HepG2 (cell line): ENCODE data around the gene FKBP10. TPM values are rescaled to one million over a fixed set of nuclear protein-coding genes. Genes with fewer than 3 reads are reported as not detected.
A peak's percentile ranks its signal among the peaks of the same experiment; 100 is the strongest.

Experiments used
- ATF7-NPFF ChIP-seq: sonication (generic); formaldehyde crosslinking; IDR thresholded peaks from 2 replicates; pipeline ENCODE4 v1.8.1; 2023; ENCODE audit warnings: mild to moderate bottlenecking, low read depth, missing genetic modification reagents, moderate library complexity
- CBX5 ChIP-seq: sonication (generic); formaldehyde crosslinking; IDR thresholded peaks from 2 replicates; pipeline ENCODE4 v1.4.0; 2020; ENCODE audit warnings: missing genetic modification reagents, borderline replicate concordance
- EEA1 ChIP-seq: sonication (generic); formaldehyde crosslinking; IDR thresholded peaks from 2 replicates; pipeline ENCODE4 v1.5.1; 2020; ENCODE audit warnings: mild to moderate bottlenecking, missing genetic modification reagents, borderline replicate concordance
- GZF1 ChIP-seq: sonication (generic); formaldehyde crosslinking; IDR thresholded peaks from 2 replicates; pipeline ENCODE4 v1.5.1; 2020; ENCODE audit warnings: mild to moderate bottlenecking, missing genetic modification reagents
- NFE2L1 ChIP-seq: sonication (generic); formaldehyde crosslinking; IDR thresholded peaks from 2 replicates; pipeline ENCODE4 v1.4.0; 2020; ENCODE audit warnings: missing genetic modification reagents, mild to moderate bottlenecking, borderline replicate concordance
- NFIC ChIP-seq: IDR thresholded peaks from 2 replicates; pipeline ENCODE4 v1.6.1; 2012; ENCODE audit warnings: mild to moderate bottlenecking, low read length, inconsistent platforms
- RFXANK ChIP-seq: IDR thresholded peaks from 2 replicates; pipeline ENCODE4 v1.6.1; 2016
- SMC3 ChIP-seq: IDR thresholded peaks from 2 replicates; pipeline ENCODE4 v1.6.1; 2011; ENCODE audit warnings: low read length, improper control_type of control experiment
- TFE3 ChIP-seq: IDR thresholded peaks from 2 replicates; pipeline ENCODE4 v1.6.1; 2016
- YEATS4 ChIP-seq: sonication (generic); formaldehyde crosslinking; IDR thresholded peaks from 2 replicates; pipeline ENCODE4 v1.4.0; 2020; ENCODE audit warnings: missing genetic modification reagents, borderline replicate concordance
- ZBTB14 ChIP-seq: sonication (generic); formaldehyde crosslinking; IDR thresholded peaks from 2 replicates; pipeline ENCODE4 v1.4.0; 2020; ENCODE audit warnings: missing genetic modification reagents
- ZBTB20 ChIP-seq: sonication (generic); formaldehyde crosslinking; IDR thresholded peaks from 2 replicates; pipeline ENCODE4 v1.8.1; 2023; ENCODE audit warnings: missing genetic modification reagents, low read depth, mild to moderate bottlenecking, borderline replicate concordance
- ZMYM4 ChIP-seq: sonication (generic); formaldehyde crosslinking; IDR thresholded peaks from 2 replicates; pipeline ENCODE4 v1.8.1; 2023; ENCODE audit warnings: mild to moderate bottlenecking, missing genetic modification reagents
- ZNF230 ChIP-seq: sonication (generic); formaldehyde crosslinking; IDR thresholded peaks from 2 replicates; pipeline ENCODE4 v1.4.0; 2020; ENCODE audit warnings: mild to moderate bottlenecking, missing genetic modification reagents
- ZNF232 ChIP-seq: sonication (generic); formaldehyde crosslinking; IDR thresholded peaks from 2 replicates; pipeline ENCODE4 v1.4.0; 2020; ENCODE audit warnings: missing genetic modification reagents, borderline replicate concordance
- ZNF275 ChIP-seq: sonication (generic); formaldehyde crosslinking; IDR thresholded peaks from 2 replicates; pipeline ENCODE4 v1.8.0; 2022; ENCODE audit warnings: missing genetic modification reagents, mild to moderate bottlenecking, inconsistent platforms, borderline replicate concordance
- ZNF644 ChIP-seq: IDR thresholded peaks from 2 replicates; pipeline ENCODE4 v1.6.1; 2016; ENCODE audit warnings: low read depth
- ZNF674 ChIP-seq: sonication (generic); formaldehyde crosslinking; IDR thresholded peaks from 2 replicates; pipeline ENCODE4 v1.5.0; 2020; ENCODE audit warnings: low read depth, mild to moderate bottlenecking, missing genetic modification reagents
- ZNF775 ChIP-seq: sonication (generic); formaldehyde crosslinking; IDR thresholded peaks from 2 replicates; pipeline ENCODE4 v1.4.0; 2020; ENCODE audit warnings: missing genetic modification reagents, mild to moderate bottlenecking, moderate library complexity, borderline replicate concordance
- ZNF83 ChIP-seq: sonication (generic); formaldehyde crosslinking; IDR thresholded peaks from 2 replicates; pipeline ENCODE4 v1.4.0; 2020; ENCODE audit warnings: missing genetic modification reagents, mild to moderate bottlenecking, borderline replicate concordance
- ZNF841 ChIP-seq: sonication (generic); formaldehyde crosslinking; IDR thresholded peaks from 2 replicates; pipeline ENCODE4 v1.8.1; 2023; ENCODE audit warnings: missing genetic modification reagents, borderline replicate concordance
- ZSCAN29 ChIP-seq: sonication (generic); formaldehyde crosslinking; conservative IDR thresholded peaks from 2 replicates; pipeline ENCODE4 v1.4.0; 2020; ENCODE audit warnings: mild to moderate bottlenecking, missing genetic modification reagents
- polyA plus RNA-seq, 8 experiments: library from polyadenylated mRNA; depleted of rRNA in 3 of 8; stranded (reverse) in 7 of 8; unstranded in 1 of 8; fragments of >200 nt; fragmentation: Illumina TruSeq in 4 of 8; extraction: Trizol in 4 of 8; gene quantifications; 2 replicates each; pipeline versions ENCODE4 v1.2.1 to v1.2.3, GENCODE V29; 2011 to 2016; ENCODE audit warnings: low read depth in 4 of 8, missing spikeins in 1 of 8, mixed read lengths in 1 of 8; ENCODE audit not compliant: insufficient read depth in 1 of 8
- total RNA-seq, 5 experiments: library from RNA; depleted of rRNA; stranded (reverse); fragments of >200 nt; fragmentation: Illumina TruSeq; extraction: Trizol; gene quantifications; 2 replicates each; pipeline ENCODE4 v1.2.3, GENCODE V29; 2016; ENCODE audit warnings: low read depth in 1 of 5
- TF ChIP-seq, protein P1 (sequence below): sonication (generic); formaldehyde crosslinking; IDR thresholded peaks from 2 replicates; pipeline ENCODE4 v1.5.1; 2020; ENCODE audit warnings: mild to moderate bottlenecking, missing genetic modification reagents, borderline replicate concordance
- TF ChIP-seq, protein P2 (sequence below): sonication (generic); formaldehyde crosslinking; IDR thresholded peaks from 2 replicates; pipeline ENCODE4 v1.5.1; 2020; ENCODE audit warnings: mild to moderate bottlenecking, missing genetic modification reagents, moderate library complexity

The FKBP10 gene
- total and polyA plus RNA-seq, 2 of the 13 experiments (the other 11 are each of a cell fraction or from before 2014, with no cell fraction given), result 149 to 573 TPM

- TF ChIP-seq ZBTB14 (CRISPR knock-in tag) (no peak), GZF1 (CRISPR knock-in tag) (peak; percentile 86; the same call in 1 of the 2 replicates), ZNF775 (CRISPR knock-in tag) (no peak), ZMYM4 (peak; percentile 88), ZSCAN29 (CRISPR knock-in tag) (peak; percentile 89; the same call in 1 of the 2 replicates), ZNF275 (CRISPR knock-in tag) (no peak), ZNF644 (peak; percentile 23; the same call in 1 of the 2 replicates), ZNF841 (CRISPR knock-in tag) (no peak), ATF7-NPFF (CRISPR knock-in tag) (peak; percentile 74; the same call in 1 of the 2 replicates), ZNF674 (CRISPR knock-in tag) (0 out of 2 replicates have a peak, but pooled peaks have one; percentile 43), NFE2L1 (CRISPR knock-in tag) (no peak; the same call in 1 of the 2 replicates), SMC3 (no peak), ZNF83 (CRISPR knock-in tag) (peak; percentile 19; the same call in 1 of the 2 replicates), CBX5 (CRISPR knock-in tag) (peak; percentile 11; the same call in 1 of the 2 replicates), ZNF230 (CRISPR knock-in tag) (no peak), NFIC (no peak), EEA1 (no peak; the same call in 1 of the 2 replicates), RFXANK (CRISPR knock-in tag) (no peak), ZNF232 (no peak), TFE3 (peak; percentile 19; the same call in 1 of the 2 replicates), YEATS4 (CRISPR knock-in tag) (peak; percentile 57; the same call in 1 of the 2 replicates), ZBTB20 (peak; percentile 79; the same call in 1 of the 2 replicates)
- TF ChIP-seq, protein P1, sequence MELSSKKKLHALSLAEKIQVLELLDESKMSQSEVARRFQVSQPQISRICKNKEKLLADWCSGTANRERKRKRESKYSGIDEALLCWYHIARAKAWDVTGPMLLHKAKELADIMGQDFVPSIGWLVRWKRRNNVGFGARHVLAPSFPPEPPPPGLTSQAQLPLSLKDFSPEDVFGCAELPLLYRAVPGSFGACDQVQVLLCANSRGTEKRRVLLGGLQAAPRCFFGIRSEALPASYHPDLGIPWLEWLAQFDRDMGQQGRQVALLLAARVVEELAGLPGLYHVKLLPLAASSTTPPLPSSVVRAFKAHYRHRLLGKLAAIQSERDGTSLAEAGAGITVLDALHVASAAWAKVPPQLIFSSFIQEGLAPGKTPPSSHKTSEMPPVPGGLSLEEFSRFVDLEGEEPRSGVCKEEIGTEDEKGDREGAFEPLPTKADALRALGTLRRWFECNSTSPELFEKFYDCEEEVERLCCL (CRISPR knock-in tag), result 0 out of 2 replicates have a peak, but pooled peaks have one; percentile 71
- TF ChIP-seq, protein P2, sequence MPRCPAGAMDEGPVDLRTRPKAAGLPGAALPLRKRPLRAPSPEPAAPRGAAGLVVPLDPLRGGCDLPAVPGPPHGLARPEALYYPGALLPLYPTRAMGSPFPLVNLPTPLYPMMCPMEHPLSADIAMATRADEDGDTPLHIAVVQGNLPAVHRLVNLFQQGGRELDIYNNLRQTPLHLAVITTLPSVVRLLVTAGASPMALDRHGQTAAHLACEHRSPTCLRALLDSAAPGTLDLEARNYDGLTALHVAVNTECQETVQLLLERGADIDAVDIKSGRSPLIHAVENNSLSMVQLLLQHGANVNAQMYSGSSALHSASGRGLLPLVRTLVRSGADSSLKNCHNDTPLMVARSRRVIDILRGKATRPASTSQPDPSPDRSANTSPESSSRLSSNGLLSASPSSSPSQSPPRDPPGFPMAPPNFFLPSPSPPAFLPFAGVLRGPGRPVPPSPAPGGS (CRISPR knock-in tag), result peak; percentile 62; the same call in 1 of the 2 replicates
Measured at GRCh38 chr17:41772586-41773189, 40.1 kb upstream of the FKBP10 start (continued).
